HEK293T (cell line): ENCODE measurements around the gene MCCC1.

Source experiments
- CTCF ChIA-PET: fragments of 350-600 bp; formaldehyde crosslinking; extraction: SDS; loops from one replicate; lab custom pipeline; 2021; ENCODE audit warnings: antibody characterized with exemption, inconsistent platforms; lab: Yijun Ruan, JAX
- POLR2A ChIA-PET: fragments of 350-600 bp; formaldehyde crosslinking; extraction: SDS; loops from one replicate; lab custom pipeline; 2020; ENCODE audit warnings: antibody characterized with exemption, inconsistent platforms; lab: Yijun Ruan, JAX
- DNase-seq: peaks from one replicate; pipeline ENCODE4 v3.0.0; 2012; ENCODE audit warnings: mixed read lengths; ENCODE audit errors: extremely low spot score
- ARNT ChIP-seq: fragments of 450-650 bp; IDR thresholded peaks from 2 replicates; pipeline ENCODE4 v1.6.1; 2017; ENCODE audit warnings: mild to moderate bottlenecking
- BHLHE40 ChIP-seq: fragments of 450-650 bp; IDR thresholded peaks from 2 replicates; pipeline ENCODE4 v1.6.1; 2016; ENCODE audit warnings: mild to moderate bottlenecking, moderate library complexity, borderline replicate concordance
- CTBP1 ChIP-seq: fragments of 450-650 bp; IDR thresholded peaks from 2 replicates; pipeline ENCODE4 v1.6.1; 2016; ENCODE audit warnings: borderline replicate concordance
- ELF4 ChIP-seq: fragments of 450-650 bp; IDR thresholded peaks from 2 replicates; pipeline ENCODE4 v1.6.1; 2017; ENCODE audit warnings: antibody characterized with exemption
- FOXA1 ChIP-seq: fragments of 450-650 bp; IDR thresholded peaks from 2 replicates; pipeline ENCODE4 v1.6.1; 2016; ENCODE audit warnings: mild to moderate bottlenecking
- FOXK2 ChIP-seq: fragments of 450-650 bp; IDR thresholded peaks from 2 replicates; pipeline ENCODE4 v1.6.1; 2016; ENCODE audit warnings: mild to moderate bottlenecking
- FOXM1 ChIP-seq: fragments of 450-650 bp; IDR thresholded peaks from 2 replicates; pipeline ENCODE4 v1.6.1; 2017; ENCODE audit warnings: mild to moderate bottlenecking, borderline replicate concordance
- HDGF ChIP-seq: fragments of 450-650 bp; IDR thresholded peaks from 2 replicates; pipeline ENCODE4 v1.6.1; 2017; ENCODE audit warnings: antibody characterized with exemption, borderline replicate concordance
- L3MBTL2 ChIP-seq: fragments of 450-650 bp; conservative IDR thresholded peaks from 2 replicates; pipeline ENCODE4 v1.6.1; 2016; ENCODE audit warnings: mild to moderate bottlenecking
- LEF1 ChIP-seq: fragments of 450-650 bp; IDR thresholded peaks from 2 replicates; pipeline ENCODE4 v1.6.1; 2017; ENCODE audit warnings: mild to moderate bottlenecking, borderline replicate concordance
- NFRKB ChIP-seq: fragments of 450-650 bp; IDR thresholded peaks from 2 replicates; pipeline ENCODE4 v1.6.1; 2016; ENCODE audit warnings: mild to moderate bottlenecking, moderate library complexity
- PKNOX1 ChIP-seq: fragments of 450-650 bp; IDR thresholded peaks from 2 replicates; pipeline ENCODE4 v1.6.1; 2016
- SP1 ChIP-seq: fragments of 450-650 bp; IDR thresholded peaks from 2 replicates; pipeline ENCODE4 v1.6.1; 2017
- SUZ12 ChIP-seq: fragments of 450-650 bp; IDR thresholded peaks from 2 replicates; pipeline ENCODE4 v1.6.1; 2016; ENCODE audit warnings: mild to moderate bottlenecking
- TARDBP ChIP-seq: fragments of 450-650 bp; IDR thresholded peaks from 2 replicates; pipeline ENCODE4 v1.6.1; 2016
- ZNF384 ChIP-seq: fragments of 450-650 bp; IDR thresholded peaks from 2 replicates; pipeline ENCODE4 v1.6.1; 2016

Gene MCCC1

GRCh38 chr3:183038221-183038620, 61.1 kb downstream of the MCCC1 start:
- CTCF ChIA-PET: no interaction called here
- no peak for DNase-seq
- no peak for TF ChIP-seq SUZ12
- TF ChIP-seq SP1: no peak
- TF ChIP-seq TARDBP: no peak
- no peak for TF ChIP-seq HDGF
- TF ChIP-seq L3MBTL2: no peak
- POLR2A ChIA-PET: no interaction called here

GRCh38 chr3:183033746-183034145, 65.5 kb downstream of the MCCC1 start:
- TF ChIP-seq HDGF (no peak), FOXK2 (no peak), ELF4 (no peak)
- no peak for DNase-seq
- ChIA-PET POLR2A (no interaction called here), CTCF (no interaction called here)

GRCh38 chr3:183032880-183033555, 66.3 kb downstream of the MCCC1 start:
- DNase-seq: no peak
- CTCF ChIA-PET: no interaction called here
- POLR2A ChIA-PET: no interaction called here
- no peak for TF ChIP-seq ZNF384
- TF ChIP-seq HDGF: no peak
- no peak for TF ChIP-seq BHLHE40
- no peak for TF ChIP-seq FOXA1
- no peak for TF ChIP-seq ARNT
- no peak for TF ChIP-seq NFRKB
- no peak for TF ChIP-seq SP1
- no peak for TF ChIP-seq PKNOX1
- TF ChIP-seq FOXM1: no peak
- TF ChIP-seq FOXK2: no peak

- ChIA-PET CTCF (no interaction called here), POLR2A (no interaction called here)
- no peak for DNase-seq
- no peak for TF ChIP-seq NFRKB
- TF ChIP-seq L3MBTL2: no peak
- TF ChIP-seq HDGF: no peak
- TF ChIP-seq ARNT: no peak
- no peak for TF ChIP-seq FOXM1
- TF ChIP-seq SP1: no peak
- TF ChIP-seq BHLHE40: no peak
- no peak for TF ChIP-seq TARDBP
- TF ChIP-seq PKNOX1: no peak
- TF ChIP-seq CTBP1: no peak
- no peak for TF ChIP-seq LEF1
- no peak for TF ChIP-seq ZNF384
- TF ChIP-seq FOXK2: no peak
- TF ChIP-seq FOXA1: no peak
- TF ChIP-seq SUZ12: no peak
- no peak for TF ChIP-seq ELF4
Observed at GRCh38 chr3:183031826-183032225, 67.5 kb downstream of the MCCC1 start.

- POLR2A ChIA-PET: no interaction called here
- TF ChIP-seq L3MBTL2 (no peak), TARDBP (no peak), FOXM1 (no peak), FOXA1 (no peak), PKNOX1 (no peak), ZNF384 (no peak), BHLHE40 (no peak), ELF4 (no peak)
- no peak for DNase-seq
- CTCF ChIA-PET: no interaction called here
Observed at GRCh38 chr3:183028416-183028815, 70.9 kb downstream of the MCCC1 start.

- ChIA-PET CTCF (no interaction called here), POLR2A (no interaction called here)
- no peak for DNase-seq
- TF ChIP-seq SP1 (no peak), ELF4 (no peak), PKNOX1 (no peak), L3MBTL2 (no peak), ZNF384 (no peak), TARDBP (no peak), FOXM1 (no peak), SUZ12 (no peak), BHLHE40 (no peak), HDGF (no peak), FOXA1 (no peak), LEF1 (no peak), NFRKB (no peak), ARNT (no peak), FOXK2 (no peak)
Observed at GRCh38 chr3:183027276-183027675, 72.0 kb downstream of the MCCC1 start.
